Endothelial cell of umbilical vein (primary cell): ENCODE measurements around the gene CATSPERD. TPM values are rescaled to one million over a fixed set of nuclear protein-coding genes. Genes with fewer than 3 reads are reported as not detected.

Source experiments
- BruUV-seq: library from RNA; stranded (reverse); fragments of 400-500 nt; replicated peaks from 2 replicates; lab custom pipeline; 2021; lab: Mats Ljungman, UMichigan
- CTCF ChIA-PET: fragments of 300-600, 350-600 bp; sonication (Branson Sonifier 250); formaldehyde crosslinking; loops from one replicate; lab custom pipeline; 2021; ENCODE audit warnings: antibody characterized with exemption, inconsistent platforms; lab: Charles Lee
- POLR2A ChIA-PET: fragments of 300-600, 350-600 bp; sonication (Branson Sonifier 250); formaldehyde crosslinking; loops from one replicate; lab custom pipeline; 2021; ENCODE audit warnings: antibody characterized with exemption, inconsistent platforms; lab: Charles Lee
- DNase-seq: peaks from one replicate; pipeline ENCODE4 v3.0.0-alpha.2; 2011; ENCODE audit warnings: low read depth, low spot score
- FAIRE-seq: peaks from 2 replicates; lab custom pipeline; 2011; peaks lifted over from hg19 to GRCh38; lab: Jason Lieb, UNC
- H2AFZ ChIP-seq: 2 replicates; pipeline ENCODE4 v1.6.0; 2012; ENCODE audit warnings: low read depth, low read length, control low read depth, inconsistent platforms
- H3K27ac ChIP-seq: 2 replicates; pipeline ENCODE4 v1.5.1; 2011; ENCODE audit warnings: low read depth, mild to moderate bottlenecking, control low read depth, low read length, moderate library complexity; ENCODE audit not compliant: insufficient read depth
- H3K27me3 ChIP-seq, 2 experiments: 2 replicates each; pipeline versions ENCODE4 v1.6.0 to v1.6.1; 2011; ENCODE audit warnings: low read length in 2 of 2, mixed read lengths in 1 of 2; ENCODE audit not compliant: control insufficient read depth in 2 of 2, insufficient read depth in 2 of 2
- H3K36me3 ChIP-seq, 2 experiments: 2 replicates in 1 of 2; 3 replicates in 1 of 2; pipeline ENCODE4 v1.5.1; 2011; ENCODE audit warnings: low read length in 2 of 2, mild to moderate bottlenecking in 1 of 2, moderate library complexity in 1 of 2; ENCODE audit not compliant: control insufficient read depth in 2 of 2, insufficient read depth in 2 of 2; ENCODE audit errors: extremely low read depth in 1 of 2
- H3K4me1 ChIP-seq: 3 replicates; pipeline ENCODE4 v1.5.1; 2011; ENCODE audit warnings: mild to moderate bottlenecking, low read length; ENCODE audit not compliant: control insufficient read depth, insufficient read depth; ENCODE audit errors: extremely low read depth
- H3K4me2 ChIP-seq: 2 replicates; pipeline ENCODE4 v1.6.1; 2011; ENCODE audit warnings: low read length, control low read depth, mixed read lengths; ENCODE audit not compliant: insufficient read depth
- H3K4me3 ChIP-seq, 3 experiments: fragments of 200-600 bp in 1 of 3; sonication (generic), shearing (Covaris generic) in 1 of 3; replicated peaks in 1 of 3; 2 replicates each; pipeline ENCODE4 v1.5.1; 2011 to 2016; ENCODE audit warnings: control low read depth in 3 of 3, low read length in 3 of 3, mild to moderate bottlenecking in 2 of 3, inconsistent platforms in 1 of 3, low read depth in 1 of 3, moderate library complexity in 1 of 3; ENCODE audit not compliant: insufficient read depth in 1 of 3
- H3K79me2 ChIP-seq: 2 replicates; pipeline ENCODE4 v1.6.0; 2012; ENCODE audit warnings: low read length, inconsistent platforms; ENCODE audit not compliant: control insufficient read depth, insufficient read depth
- H3K9ac ChIP-seq: replicated peaks from 2 replicates; pipeline ENCODE3; 2011; ENCODE audit warnings: low read length, control low read depth; ENCODE audit not compliant: insufficient read depth; ENCODE audit errors: extremely low read depth
- H3K9me1 ChIP-seq: replicated peaks from 3 replicates; pipeline ENCODE4 v1.6.0; 2011; ENCODE audit warnings: mild to moderate bottlenecking, low read length; ENCODE audit not compliant: control insufficient read depth, insufficient read depth; ENCODE audit errors: extremely low read depth
- H3K9me3 ChIP-seq: replicated peaks from 2 replicates; pipeline ENCODE4 v1.5.1; 2012; ENCODE audit warnings: low read length, inconsistent platforms; ENCODE audit not compliant: control insufficient read depth, insufficient read depth
- H4K20me1 ChIP-seq: replicated peaks from 2 replicates; pipeline ENCODE3; 2011; ENCODE audit warnings: mild to moderate bottlenecking, low read length; ENCODE audit not compliant: control insufficient read depth, insufficient read depth; ENCODE audit errors: extremely low read depth
- EZH2 ChIP-seq: IDR thresholded peaks from 2 replicates; pipeline ENCODE4 v1.6.1; 2012; ENCODE audit warnings: borderline replicate concordance, low read depth, mild to moderate bottlenecking, moderate library complexity, low read length, inconsistent platforms; ENCODE audit not compliant: severe bottlenecking
- FOS ChIP-seq: IDR thresholded peaks from 2 replicates; pipeline ENCODE4 v1.6.1; 2011; ENCODE audit warnings: mild to moderate bottlenecking, low read length, moderate library complexity, borderline replicate concordance; ENCODE audit not compliant: insufficient read depth
- GATA2 ChIP-seq: IDR thresholded peaks from 2 replicates; pipeline ENCODE4 v1.7.0; 2011; ENCODE audit warnings: low read depth, mild to moderate bottlenecking, moderate library complexity, mixed read lengths, low read length; ENCODE audit not compliant: insufficient read length, insufficient read depth
- JUN ChIP-seq: IDR thresholded peaks from 2 replicates; pipeline ENCODE4 v1.6.1; 2011; ENCODE audit warnings: borderline replicate concordance, low read depth; ENCODE audit not compliant: insufficient read length, insufficient read depth
- MAX ChIP-seq: IDR thresholded peaks from 2 replicates; pipeline ENCODE4 v1.6.1; 2011; ENCODE audit not compliant: insufficient read depth, insufficient read length
- MYC ChIP-seq: IDR thresholded peaks from one replicate; pipeline ENCODE4 v1.6.1; 2011; ENCODE audit warnings: mild to moderate bottlenecking, low read depth, low read length
- POLR2A ChIP-seq: IDR thresholded peaks from 2 replicates; pipeline ENCODE4 v1.6.1; 2012; ENCODE audit warnings: low read depth, mild to moderate bottlenecking, control low read depth, low read length
- POLR2AphosphoS5 ChIP-seq: IDR thresholded peaks from 2 replicates; pipeline ENCODE4 v1.6.1; 2012; ENCODE audit warnings: low read depth, mild to moderate bottlenecking, control low read depth, low read length, moderate library complexity; ENCODE audit not compliant: insufficient read depth
- dilution Hi-C: fragments of 300-500 bp; cut with MboI; formaldehyde crosslinking; loops from one replicate; pipeline ENCODE4 v1.15.0; 2019; ENCODE audit warnings: low sequenced_read_pairs; ENCODE audit not compliant: extremely low pct_ligation_motif_present
- intact Hi-C: fragments of 100-400 bp; cut with micrococcal nuclease; formaldehyde crosslinking; loops from one replicate; pipeline ENCODE4 v1.10.0; 2022
- polyA plus RNA-seq, 4 experiments: library from polyadenylated mRNA; depleted of rRNA in 3 of 4; stranded (reverse) in 3 of 4; unstranded in 1 of 4; fragments of >200 nt; gene quantifications; 2 replicates each; pipeline versions ENCODE4 v1.2.1 to v1.2.3, GENCODE V29; 2011 to 2012; ENCODE audit warnings: missing spikeins in 1 of 4
- total RNA-seq: library from RNA; stranded (reverse); gene quantifications from 2 replicates; pipeline ENCODE4 v1.2.3, GENCODE V29; 2021
- TF ChIP-seq, protein P1 (sequence below), 2 donors: IDR thresholded peaks; 1 replicate in 1 of 2; 2 replicates in 1 of 2; pipeline ENCODE4 v1.5.1; 2011; ENCODE audit warnings: low read length in 2 of 2, mild to moderate bottlenecking in 2 of 2, moderate library complexity in 2 of 2, control low read depth in 1 of 2, inconsistent platforms in 1 of 2, low read depth in 1 of 2; ENCODE audit not compliant: insufficient read depth in 1 of 2; ENCODE audit errors: extremely low read depth in 1 of 2

CATSPERD gene
- total and polyA plus RNA-seq, 2 donors (not counting 3 experiments of a cell fraction or from before 2014, with no cell fraction given): not detected

DNA sequence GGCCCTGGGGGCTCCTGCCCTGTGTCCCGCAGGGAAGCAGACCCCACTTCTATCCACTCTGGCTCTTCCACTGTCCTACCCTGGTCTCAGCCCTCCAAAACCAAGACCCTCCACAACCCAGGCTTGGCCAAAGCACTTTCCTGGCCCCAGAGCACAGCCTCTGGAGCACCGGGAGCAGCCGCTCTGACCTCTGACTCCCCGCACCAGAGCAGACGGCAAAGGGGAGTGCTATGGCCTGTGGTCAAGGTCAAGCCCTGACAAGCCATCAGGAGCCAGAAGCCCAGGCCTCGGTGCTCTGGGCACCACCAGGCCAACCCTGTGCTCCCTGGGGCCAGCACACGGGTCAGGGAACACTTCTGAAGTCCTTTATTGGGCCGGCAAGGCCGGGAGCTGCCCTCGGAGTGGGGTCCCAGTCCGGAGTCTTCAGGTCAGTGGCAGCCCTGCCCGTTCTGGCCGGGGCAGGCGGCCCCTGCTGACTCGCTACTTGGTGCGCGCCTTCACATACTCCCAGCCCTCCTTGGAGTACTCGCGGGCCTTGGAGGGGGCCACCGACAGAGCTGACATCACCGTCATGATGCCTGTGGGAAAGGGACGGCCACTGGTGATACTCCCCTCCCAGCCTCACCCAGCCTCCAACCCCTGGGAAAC lies 42.2 kb upstream of the CATSPERD start:
- BruUV-seq: no TSS peak
- Histone ChIP-seq H3K27me3 (no peaks in the 10 kb centered on the region), H2AFZ (no peak overlapping the region), H3K79me2 (peaks cover 9% of the 10 kb centered on the region), H3K9ac (no peak overlapping the region), H3K36me3 (peaks cover 0 to 5% of the 10 kb centered on the region in 2 experiments), H3K4me3 (no peak overlapping the region), H4K20me1 (no peaks in the 10 kb centered on the region), H3K27ac (no peak overlapping the region), H3K4me1 (peaks cover 10% of the 10 kb centered on the region), H3K9me1 (no peaks in the 10 kb centered on the region), H3K9me3 (no peaks in the 10 kb centered on the region), H3K4me2 (no peak overlapping the region)
- DNase-seq: no peak
- intact Hi-C loops (no loop called here), dilution Hi-C loops (no loop called here)
- TF ChIP-seq MYC: no peak
- no peak for TF ChIP-seq FOS
- TF ChIP-seq POLR2A: no peak
- TF ChIP-seq, protein P1, sequence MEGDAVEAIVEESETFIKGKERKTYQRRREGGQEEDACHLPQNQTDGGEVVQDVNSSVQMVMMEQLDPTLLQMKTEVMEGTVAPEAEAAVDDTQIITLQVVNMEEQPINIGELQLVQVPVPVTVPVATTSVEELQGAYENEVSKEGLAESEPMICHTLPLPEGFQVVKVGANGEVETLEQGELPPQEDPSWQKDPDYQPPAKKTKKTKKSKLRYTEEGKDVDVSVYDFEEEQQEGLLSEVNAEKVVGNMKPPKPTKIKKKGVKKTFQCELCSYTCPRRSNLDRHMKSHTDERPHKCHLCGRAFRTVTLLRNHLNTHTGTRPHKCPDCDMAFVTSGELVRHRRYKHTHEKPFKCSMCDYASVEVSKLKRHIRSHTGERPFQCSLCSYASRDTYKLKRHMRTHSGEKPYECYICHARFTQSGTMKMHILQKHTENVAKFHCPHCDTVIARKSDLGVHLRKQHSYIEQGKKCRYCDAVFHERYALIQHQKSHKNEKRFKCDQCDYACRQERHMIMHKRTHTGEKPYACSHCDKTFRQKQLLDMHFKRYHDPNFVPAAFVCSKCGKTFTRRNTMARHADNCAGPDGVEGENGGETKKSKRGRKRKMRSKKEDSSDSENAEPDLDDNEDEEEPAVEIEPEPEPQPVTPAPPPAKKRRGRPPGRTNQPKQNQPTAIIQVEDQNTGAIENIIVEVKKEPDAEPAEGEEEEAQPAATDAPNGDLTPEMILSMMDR (IDR thresholded peaks at IDR 0.05; ENCODE audit: extremely low read depth in 1 of 2, insufficient read depth in 1 of 2, low read depth in 1 of 2, low read length in 2 of 2): no peak
- no peak for TF ChIP-seq EZH2
- TF ChIP-seq GATA2: no peak
- no peak for TF ChIP-seq JUN
- no peak for TF ChIP-seq POLR2AphosphoS5
- no peak for TF ChIP-seq MAX
- ChIA-PET CTCF (interaction anchor here (1.1 kb wide), 1 partner anchor 9 kb away, joined by 4 read pairs; no protein-coding TSS in a partner anchor), POLR2A (no interaction called here)
- FAIRE-seq: no peak
